Cardiac septum (tissue), 1 donor: Measurements from ENCODE around the gene TTC31. TPM values are rescaled to one million over a fixed set of nuclear protein-coding genes. Genes with fewer than 3 reads are reported as not detected.
A peak's percentile ranks its signal among the peaks of the same experiment; 100 is the strongest.
"Not testable (repeated sequence)": the region's sequence is repeated elsewhere in the genome, so short reads cannot be mapped to it uniquely, and the experiment has no call there.

ENCODE experiments used
- DNase-seq: peaks from one replicate; pipeline ENCODE4 v3.0.0-alpha.2; 2020; ENCODE audit warnings: low spot score
- intact Hi-C: fragments of 100-400 bp; cut with DNase I; formaldehyde crosslinking; loops from one replicate; pipeline ENCODE4 v1.14.0; 2022
- long read RNA-seq: library from polyadenylated mRNA; unstranded; transcript quantifications from one replicate; pipeline ENCODE4 v2.0.0, GENCODE V29; 2021
- total RNA-seq: library from RNA; stranded (reverse); fragmentation: NEBNext Ultra II Directional; extraction: Animal tissue kit (Norgen Biotek cat#: 25700); gene quantifications from one replicate; pipeline ENCODE4 v1.2.1, GENCODE V29; 2021
- donor health status: DM: no; HTN: no; CAD: no.

The TTC31 gene
- total RNA-seq: 11.2 TPM
- long read RNA-seq, partial matches to known transcripts: 2 of 7 reads
- long read RNA-seq, other reads (novel, unspliced or antisense): 4 of 7 reads

- intact Hi-C loops: loop anchor here (1.0 kb wide), 3 partner anchors 29 to 104 kb away; partner anchors contain the start of genes AUP1 and HTRA2
- peak; percentile 97 for DNase-seq
Observed at GRCh38 chr2:74482801-74483674, at the start of gene TTC31, which contains the start of gene CCDC142. TSS of gene TTC31 (plus strand) at chr2:74483081. CDS start at chr2:74483096, 15 bp downstream. TSS of gene CCDC142 (minus strand) at chr2:74482998. CDS start at chr2:74482837, 161 bp downstream.

- intact Hi-C loops: no loop called here
- no peak for DNase-seq
Observed at GRCh38 chr2:74436111-74436805, 46.6 kb upstream of the TTC31 start.

- intact Hi-C loops: no loop called here
- DNase-seq: no peak
Observed at GRCh38 chr2:74436848-74437695, 45.8 kb upstream of the TTC31 start.

GRCh38 chr2:74438248-74438647, 44.6 kb upstream of the TTC31 start:
- intact Hi-C loops: no loop called here
- no peak for DNase-seq

- intact Hi-C loops: no loop called here
- no peak for DNase-seq
Observed at GRCh38 chr2:74439373-74439772, 43.5 kb upstream of the TTC31 start.

- intact Hi-C loops: no loop called here
- DNase-seq: peak; percentile 84
Observed at GRCh38 chr2:74439803-74440377, 43.0 kb upstream of the TTC31 start.

- peak; percentile 94 for DNase-seq
- intact Hi-C loops: no loop called here
Observed at GRCh38 chr2:74440378-74441169, 42.3 kb upstream of the TTC31 start.

GRCh38 chr2:74441170-74441689, 41.7 kb upstream of the TTC31 start:
- intact Hi-C loops: no loop called here
- no peak for DNase-seq

- intact Hi-C loops: no loop called here
- DNase-seq: no peak
Observed at GRCh38 chr2:74441690-74442482, 41.0 kb upstream of the TTC31 start, which contains the start of gene RTKN. TSS of gene RTKN (minus strand) at chr2:74441937. CDS start at chr2:74441816, 121 bp downstream.

GRCh38 chr2:74442483-74443297, 40.2 kb upstream of the TTC31 start:
- intact Hi-C loops, DNase-seq: not testable (repeated sequence)

- intact Hi-C loops: no loop called here
- DNase-seq: no peak
Observed at GRCh38 chr2:74444498-74445318, 38.2 kb upstream of the TTC31 start.

- no peak for DNase-seq
- intact Hi-C loops: no loop called here
Observed at GRCh38 chr2:74447230-74447999, 35.5 kb upstream of the TTC31 start.

GRCh38 chr2:74448771-74449170, 34.1 kb upstream of the TTC31 start:
- intact Hi-C loops: no loop called here
- no peak for DNase-seq

- no peak for DNase-seq
- intact Hi-C loops: no loop called here
Observed at GRCh38 chr2:74450570-74451190, 32.2 kb upstream of the TTC31 start.
